Stimulated activated CD8-positive, alpha-beta memory T cell treated with anti-CD3 and anti-CD28 coated beads, Interleukin-12 subunit alpha, Interleukin-12 subunit beta, amount 100 ng/mL, for 1 hour (primary cell): ENCODE results near the gene CST7.
"Not testable (repeated sequence)": the region's sequence is repeated elsewhere in the genome, so short reads cannot be mapped to it uniquely, and the experiment has no call there.

ENCODE experiments used
- DNase-seq: peaks from one replicate; pipeline ENCODE4 v3.0.0-alpha.2; 2020; ENCODE audit warnings: low read depth

The CST7 gene

DNA sequence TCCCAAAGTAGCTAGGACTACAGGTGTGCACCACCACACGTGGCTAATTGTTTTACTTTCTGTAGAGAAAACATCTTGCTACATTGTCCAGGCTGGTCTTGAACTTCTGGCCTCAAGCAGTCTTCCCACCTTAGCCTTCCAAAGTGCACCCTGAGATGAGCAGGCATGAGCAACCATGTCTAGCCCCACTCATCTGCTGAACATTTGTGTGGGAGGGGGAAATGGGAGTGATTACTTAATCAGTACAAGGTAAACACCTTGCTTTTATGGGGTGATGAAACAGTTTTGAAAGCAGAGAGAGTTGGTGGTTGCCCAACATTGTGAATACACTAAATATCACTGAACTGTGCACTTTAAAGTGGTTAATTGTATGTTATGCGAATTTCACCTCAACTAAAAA is 38.2 kb downstream of the CST7 start:
- no peak for DNase-seq

DNA sequence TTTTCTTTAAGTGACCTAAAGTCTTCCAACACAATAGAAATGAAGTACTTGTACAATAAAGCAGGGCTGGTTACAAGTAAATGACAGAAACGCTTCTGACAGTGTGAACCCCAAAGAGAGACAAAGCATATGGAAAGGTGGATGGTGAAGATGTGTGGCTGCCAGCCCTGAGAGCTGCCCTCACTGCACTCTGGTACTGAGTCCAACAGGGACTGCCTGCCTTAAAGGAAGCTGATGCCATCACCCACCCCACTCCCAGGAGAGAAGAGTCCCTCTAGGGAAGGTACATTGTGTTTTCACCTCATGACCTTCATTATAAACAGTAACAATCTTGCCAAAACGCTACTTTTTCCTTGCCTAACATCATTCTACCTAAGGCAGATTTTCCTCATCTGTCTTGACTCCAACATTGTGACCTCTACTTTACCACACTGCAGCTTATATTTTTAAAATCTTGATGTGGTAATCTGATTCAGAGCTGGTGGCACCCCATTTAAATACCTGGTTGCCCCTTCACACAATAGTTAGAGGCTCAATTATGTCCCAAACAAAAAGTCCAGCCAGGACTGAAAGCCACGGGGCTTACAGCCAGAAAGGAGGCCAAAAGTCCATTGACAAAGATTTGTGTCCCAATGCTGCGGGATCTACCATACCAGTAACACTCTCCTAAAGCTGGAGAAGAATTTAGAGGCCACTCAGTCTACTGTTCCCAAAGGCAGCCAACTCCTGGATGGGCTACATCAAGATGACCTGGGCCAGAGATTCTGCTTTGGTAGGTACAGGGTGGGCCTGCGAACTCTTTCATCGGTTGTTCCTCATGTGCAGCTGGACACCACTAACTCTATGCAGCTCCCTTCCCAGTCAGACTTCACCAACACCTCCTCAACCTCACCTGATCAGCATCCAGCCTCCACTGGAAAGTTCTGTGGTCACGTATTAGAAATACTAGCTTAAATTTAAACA is 39.1 kb downstream of the CST7 start:
- DNase-seq, result no peak

DNA sequence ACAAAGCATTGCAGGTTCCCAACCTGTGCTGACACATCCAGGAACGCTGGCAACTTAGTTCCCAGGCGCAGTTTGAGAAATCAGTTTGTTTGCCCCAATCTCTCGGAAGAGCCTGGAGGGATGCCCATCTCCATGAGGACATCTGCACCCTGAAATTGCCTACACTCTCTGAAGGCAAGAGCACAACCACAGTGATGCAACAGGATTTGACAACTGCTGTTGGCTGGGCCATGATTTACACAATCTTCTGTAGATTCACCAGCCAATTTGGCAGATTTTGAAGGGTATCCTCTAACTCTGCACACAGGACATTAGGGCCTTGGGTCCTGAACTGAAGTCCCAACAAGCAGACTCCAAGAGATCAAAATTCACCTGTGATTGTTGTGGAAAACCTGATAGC is 40.1 kb downstream of the CST7 start:
- no peak for DNase-seq

DNA sequence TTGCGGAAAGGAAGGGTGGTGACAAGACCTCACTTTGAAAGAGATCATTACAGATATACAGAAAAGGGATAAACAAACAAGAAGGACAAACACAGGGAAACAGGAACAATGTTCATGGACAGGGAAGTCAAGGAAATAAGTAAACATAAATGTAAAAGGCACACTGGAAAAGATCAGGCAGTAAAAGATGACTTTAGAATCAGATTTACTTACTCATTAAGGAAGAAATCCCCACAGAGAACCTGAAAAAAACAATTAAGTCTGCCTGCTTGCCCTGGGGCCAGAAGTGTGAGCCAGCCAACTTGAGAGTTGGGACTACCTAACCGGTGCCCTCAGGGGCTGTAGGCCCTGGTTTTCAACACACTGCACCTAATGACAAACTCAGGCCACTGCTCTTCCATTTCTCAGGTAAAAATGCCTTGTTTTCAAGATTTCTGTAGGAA is 41.8 kb downstream of the CST7 start:
- DNase-seq, result no peak

DNA sequence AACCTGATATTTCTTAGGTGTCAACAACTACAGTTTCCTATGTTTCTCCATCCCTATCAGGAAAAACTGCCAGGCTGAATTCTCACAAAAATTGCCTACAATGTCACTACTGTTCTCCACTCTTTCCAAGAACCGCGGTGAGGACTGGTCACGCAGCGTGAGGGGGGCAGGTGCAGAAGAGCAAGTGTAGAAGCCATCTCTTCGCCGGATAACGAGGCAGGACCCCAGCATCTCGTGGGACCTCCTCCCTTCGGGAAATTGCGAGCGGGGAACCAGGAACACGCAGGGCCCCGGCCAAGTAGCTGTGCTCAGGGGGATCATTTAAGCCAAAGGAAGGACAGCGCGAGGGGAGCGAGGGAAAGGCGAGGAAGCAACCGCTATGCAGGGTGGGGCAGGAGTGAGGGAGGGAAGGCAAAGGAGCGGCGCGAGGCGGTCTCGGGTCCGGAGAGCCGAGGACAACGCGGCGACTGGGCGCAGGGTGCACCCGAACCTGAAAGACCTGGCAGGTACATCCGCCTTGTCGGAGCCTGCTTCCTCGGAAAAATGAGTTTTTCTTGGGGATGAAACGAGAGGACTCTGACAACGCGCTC is 42.9 kb downstream of the CST7 start:
- DNase-seq, result no peak

DNA sequence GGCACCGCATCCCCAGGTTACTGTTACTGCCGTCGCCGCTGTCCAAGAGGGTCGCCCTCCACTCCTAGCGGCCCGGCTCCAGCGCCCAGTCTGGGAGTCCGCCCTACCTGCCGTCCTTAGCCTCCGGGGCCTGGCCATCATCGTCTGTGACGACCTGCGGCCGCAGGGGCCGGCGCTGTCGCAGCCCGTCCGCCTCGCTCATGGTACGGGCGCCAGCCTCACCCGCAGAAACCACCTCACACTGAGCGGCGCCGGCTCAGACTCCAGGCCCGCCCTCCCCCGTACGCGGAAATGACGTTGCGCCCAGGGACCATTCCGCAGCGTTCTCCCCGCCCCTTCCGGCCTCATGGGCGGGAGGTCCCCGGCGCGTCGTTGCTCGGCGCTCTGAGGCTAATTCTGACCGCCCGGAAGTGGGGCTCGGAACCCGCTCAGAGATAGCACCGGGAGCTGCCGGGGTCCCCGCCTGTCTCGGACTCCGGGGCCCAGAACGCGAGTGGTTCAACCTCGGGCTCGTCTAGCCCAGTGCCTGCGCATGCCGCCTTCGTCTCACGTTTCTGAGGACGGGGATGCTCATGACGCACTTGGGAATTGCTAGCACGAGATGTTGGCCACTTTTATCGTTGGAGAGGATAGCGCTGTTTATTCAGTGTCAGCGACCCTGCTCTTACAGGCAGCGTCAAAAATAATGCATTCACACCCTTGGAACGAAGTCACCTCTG is 43.6 kb downstream of the CST7 start, which contains the start of gene APMAP:
TSS of gene APMAP (minus strand) at position 265 of the 719 bp plus-strand sequence. CDS start at position 202, 63 bp downstream.
- DNase-seq, result peak; percentile 96

DNA sequence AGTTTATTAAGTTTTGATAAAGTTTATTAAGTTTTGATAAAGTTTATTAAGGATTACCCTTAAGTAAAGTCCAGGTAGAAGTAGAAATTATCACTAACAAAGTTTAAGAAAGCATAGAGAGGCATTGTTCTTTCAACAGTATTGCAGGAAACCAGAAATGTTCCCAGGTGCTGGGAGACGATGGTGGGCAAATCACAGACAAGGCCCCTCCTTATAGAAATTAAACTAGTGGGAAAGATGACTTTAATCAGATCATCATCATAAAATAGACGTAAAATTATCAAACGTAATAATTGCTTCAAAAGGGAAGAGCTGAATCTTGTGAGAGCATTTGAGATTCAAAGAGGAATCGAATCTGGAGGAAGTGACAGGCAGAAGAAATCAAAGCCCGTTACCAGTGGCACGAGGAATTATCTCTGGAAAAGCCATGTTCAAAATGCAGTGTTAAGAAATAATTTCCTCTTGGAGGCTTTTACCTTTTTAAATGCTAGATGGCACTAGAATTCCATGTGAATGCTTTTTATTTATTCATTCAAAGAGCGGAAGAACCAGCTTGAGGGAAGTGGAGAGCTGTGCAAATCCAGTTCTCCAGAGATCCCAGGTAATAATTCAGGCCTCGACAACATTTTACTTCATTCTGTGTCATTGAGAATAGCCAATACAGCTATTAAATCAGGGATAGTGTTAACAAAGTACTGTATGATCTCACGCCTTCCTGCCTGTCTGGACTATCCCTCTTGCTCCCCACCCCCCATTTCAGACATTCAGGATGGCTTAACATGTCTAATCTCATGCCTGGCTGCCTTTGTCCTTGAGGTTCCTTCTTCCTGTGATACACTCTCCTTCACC is 44.5 kb downstream of the CST7 start:
- no peak for DNase-seq

DNA sequence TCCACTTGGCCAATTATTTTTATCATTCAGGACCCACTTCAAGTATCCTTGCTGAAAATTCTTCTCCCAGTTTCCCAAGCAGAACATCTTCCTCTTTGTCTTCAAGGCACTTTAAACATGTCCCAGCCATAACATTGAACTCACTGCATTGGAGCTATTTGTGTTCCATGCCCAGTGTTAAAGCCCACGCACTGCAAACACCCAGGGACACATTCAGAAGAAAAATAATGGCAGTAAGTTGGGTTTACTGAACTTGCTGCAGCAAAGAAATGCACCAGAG is 45.1 kb downstream of the CST7 start:
- no peak for DNase-seq

DNA sequence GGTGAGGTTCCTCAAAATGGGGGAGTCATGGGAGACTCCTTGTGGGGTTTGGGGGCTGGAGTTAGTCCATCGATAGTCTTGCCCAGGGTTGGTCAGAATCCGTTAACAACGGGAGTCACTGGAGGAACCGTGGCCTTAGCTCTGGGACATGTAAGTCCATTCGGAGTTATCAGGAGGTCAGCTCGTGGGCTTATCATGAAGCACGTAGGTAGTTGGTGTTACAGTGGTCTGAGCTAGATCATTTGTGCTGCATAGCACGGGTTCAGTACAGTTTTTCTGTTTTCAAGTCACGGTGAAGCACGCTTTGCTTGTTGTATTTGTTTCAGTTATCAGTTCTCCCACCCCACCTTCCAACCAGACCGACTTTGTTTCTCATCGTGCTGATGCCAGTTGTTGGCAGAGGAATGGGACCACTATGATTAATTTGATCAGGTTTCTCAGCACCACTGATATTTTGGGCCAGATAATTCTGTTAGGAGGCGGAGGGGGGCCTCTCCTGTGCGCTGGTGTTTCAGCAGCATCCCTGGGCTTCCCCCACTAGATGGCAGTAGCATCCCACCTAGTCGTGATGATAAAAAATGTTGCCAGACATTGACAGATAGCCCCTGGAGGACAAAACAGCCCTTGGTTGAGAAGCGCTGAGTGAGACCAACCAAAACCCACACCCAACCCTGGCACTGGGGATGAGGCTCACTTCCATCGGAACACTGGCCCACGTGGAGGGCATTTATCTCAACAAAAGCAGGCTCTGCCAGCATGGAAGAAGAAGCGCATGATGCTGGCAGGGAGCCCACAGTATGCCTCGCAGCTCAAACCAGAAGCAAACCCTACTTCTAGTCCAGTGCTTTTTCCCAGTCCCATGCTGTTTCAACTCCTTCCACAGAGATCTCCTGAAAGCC is 45.6 kb downstream of the CST7 start:
- DNase-seq, result peak; percentile 75

DNA sequence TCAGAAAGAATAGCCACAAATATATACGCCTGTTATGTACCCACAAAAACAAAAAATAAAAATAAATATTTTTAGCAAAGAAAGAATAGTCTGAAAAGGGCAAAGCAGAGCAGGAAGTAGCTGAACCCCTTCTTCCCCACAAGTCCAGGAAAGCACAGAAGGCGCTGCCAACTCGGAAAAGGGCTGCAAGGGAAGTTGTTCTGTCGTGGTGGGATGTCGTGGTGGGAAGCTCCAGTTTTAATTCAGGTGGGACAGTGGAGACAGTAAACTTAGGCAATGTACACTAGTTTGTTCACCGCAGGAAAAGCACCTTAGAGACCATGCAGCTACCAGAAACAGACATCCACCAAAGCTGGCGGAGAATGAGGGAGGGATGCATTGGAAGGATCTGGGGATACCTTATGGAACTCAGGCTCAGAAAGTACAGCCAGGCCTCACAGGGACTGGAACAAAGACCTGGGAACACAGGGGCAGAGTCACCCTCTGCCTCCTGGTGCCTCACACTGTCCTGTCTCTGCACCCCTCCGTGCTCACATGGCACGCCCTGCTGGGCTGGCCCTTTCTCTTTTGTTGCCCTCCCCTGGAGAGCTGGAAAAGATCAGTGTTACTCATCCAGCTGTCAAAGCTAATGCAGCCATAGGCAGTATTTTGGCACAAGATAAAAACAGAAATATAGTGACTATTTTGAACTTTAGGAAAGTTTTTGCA is 46.8 kb downstream of the CST7 start:
- DNase-seq, result no peak

DNA sequence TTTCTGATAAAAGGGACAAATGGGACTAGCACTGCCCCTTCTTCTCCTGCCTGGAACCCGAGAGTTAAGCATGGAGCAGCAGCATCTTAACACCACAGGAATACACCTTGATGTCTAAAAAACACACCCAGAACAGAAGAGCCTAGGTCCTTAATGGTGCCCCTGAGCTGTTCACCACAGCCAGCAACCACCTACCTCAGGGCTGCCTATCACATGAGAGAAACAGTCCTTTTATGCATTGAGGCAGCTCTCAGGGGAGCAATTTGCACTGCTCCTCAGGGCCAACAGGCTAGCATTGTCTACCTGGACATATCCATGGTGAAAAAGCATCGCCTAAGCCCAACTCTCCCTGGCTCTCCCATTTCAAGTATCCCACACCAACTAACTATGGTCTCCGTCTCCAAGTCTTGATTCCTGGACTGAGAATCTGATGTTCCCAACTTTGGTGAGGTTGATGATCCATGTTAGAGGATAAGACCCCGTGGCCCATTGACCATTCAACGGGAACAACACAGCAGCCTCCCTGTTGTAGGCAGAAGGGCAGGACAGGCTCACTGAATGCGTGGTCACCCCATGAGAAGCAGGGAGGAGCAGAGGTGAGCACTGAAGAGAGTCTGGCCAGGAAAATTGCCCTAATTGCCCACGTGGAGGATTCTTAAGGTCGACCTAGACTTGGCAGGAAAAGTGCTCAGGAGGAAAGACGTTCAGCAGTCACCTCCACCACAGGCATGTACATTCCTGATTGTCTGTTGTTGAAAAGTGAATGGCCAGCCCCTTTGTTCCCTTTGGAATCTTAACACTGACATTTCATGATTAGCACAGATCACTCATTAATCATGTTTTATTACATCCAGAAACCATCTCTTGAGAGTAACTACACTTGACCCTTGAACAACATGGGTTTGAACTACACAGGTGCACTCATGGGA is 47.6 kb downstream of the CST7 start:
- no peak for DNase-seq

DNA sequence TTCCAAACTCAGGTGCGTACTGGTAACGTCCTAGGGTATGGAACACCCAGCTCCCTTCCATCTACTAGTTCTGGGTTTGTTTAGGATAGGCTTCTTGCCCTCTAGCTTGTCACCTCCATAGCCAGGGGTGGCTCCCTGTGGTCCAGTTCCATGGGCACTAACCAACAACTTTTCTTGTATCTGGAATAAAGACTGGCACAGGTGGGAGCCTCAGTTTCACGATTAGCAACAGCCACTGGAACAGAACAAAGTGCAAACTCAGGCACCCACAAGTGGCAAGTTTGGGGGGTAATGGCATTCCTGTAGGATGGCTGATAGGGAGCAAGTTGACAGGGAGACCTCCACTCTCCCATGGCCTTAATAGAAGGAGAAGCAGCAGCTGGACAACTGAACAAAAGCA is 49.1 kb downstream of the CST7 start:
- DNase-seq, result no peak

DNA sequence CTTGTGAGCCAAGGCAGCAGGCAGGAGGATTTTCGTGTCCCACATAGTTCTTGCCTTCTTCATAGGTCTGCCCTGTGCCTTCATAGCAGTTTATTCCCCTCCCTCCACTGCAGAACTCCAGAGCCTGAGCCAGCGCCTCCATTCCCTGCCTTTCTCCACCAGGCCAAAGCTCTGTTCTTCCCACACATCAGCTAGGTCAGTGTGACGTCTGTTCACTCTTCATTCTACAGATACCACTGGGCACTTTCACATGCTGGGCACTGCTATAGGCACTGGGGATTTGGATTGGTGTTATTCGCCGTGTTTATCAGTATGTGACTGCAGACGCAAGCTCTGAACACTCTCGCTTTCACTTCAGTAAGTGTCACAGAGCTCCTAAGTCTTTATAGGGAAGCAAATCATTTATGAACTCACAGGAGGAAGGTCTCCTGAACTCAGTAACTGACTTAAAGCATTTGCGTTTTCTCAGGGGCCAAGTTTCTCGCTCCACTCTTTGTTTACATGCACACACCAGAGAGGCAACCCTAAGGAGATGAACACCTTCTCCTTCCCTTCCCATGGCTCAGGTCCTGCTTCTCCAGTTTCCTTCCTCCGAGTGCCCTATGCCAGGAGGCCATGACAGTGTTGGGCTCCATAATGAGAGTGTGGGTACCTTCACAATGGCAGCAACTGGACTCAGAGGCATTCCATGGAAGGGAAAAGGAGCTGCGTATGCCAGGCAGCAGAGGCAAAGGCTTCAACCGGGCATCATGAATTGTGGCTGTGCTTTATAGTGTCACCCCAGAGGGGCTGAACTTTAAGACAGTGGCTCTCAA is 49.8 kb downstream of the CST7 start:
- no peak for DNase-seq

DNA sequence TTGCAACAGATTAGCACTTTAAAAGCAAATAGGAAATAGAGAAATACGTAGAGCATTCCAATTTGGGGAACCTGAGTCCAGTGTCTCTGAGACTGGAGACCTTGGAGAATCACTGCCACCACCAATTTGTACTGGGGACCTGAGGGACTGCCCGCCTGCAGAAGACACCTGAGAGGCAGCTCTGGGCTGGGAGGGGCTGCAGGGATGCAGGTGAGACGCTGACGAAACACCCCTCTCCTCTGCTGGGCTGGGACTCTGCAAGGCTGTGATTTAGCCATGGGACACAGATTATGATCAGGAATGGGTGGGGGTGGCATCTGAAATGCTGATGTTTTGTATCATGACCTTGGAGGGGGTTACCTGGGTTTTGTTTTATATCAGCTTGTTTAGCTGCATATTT is 50.5 kb downstream of the CST7 start:
- no peak for DNase-seq

DNA sequence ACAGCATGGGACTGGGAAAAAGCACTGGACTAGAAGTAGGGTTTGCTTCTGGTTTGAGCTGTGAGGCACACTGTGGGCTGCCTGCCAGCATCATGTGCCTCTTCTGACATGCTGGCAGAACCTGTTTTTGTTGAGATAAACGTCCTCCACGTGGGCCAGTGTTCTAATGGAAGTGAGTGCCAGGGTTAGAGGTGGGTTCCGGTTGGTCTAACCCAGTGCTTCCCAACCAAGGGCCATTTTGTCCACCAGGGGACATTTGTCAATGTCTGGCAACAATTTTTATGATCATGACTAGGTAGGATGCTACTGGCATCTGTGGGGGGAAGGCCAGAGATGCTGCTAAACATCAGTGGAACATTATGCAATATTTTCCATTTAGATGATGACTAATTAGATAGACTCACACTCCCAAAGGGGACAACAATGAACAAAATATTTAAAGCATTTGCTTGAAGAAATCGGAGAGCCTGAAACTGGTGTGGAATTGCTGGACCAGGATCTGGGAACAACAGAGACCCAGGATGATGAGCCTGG is 51.3 kb downstream of the CST7 start:
- no peak for DNase-seq

DNA sequence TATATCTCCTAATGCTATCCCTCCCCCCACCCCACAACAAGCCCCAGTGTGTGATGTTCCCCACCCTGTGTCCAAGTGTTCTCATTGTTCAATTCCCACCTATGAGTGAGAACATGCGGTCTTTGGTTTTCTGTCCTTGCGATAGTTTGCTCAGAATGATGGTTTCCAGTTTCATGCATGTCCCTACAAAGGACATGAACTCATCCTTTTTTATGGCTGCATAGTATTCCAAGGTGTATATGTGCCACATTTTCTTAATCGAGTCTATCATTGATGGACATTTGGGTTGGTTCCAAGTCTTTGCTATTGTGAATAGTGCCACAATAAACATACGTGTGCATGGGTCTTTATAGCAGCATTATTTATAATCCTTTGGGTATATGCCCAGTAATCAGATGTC is 52.3 kb downstream of the CST7 start:
- DNase-seq, result not testable (repeated sequence)

DNA sequence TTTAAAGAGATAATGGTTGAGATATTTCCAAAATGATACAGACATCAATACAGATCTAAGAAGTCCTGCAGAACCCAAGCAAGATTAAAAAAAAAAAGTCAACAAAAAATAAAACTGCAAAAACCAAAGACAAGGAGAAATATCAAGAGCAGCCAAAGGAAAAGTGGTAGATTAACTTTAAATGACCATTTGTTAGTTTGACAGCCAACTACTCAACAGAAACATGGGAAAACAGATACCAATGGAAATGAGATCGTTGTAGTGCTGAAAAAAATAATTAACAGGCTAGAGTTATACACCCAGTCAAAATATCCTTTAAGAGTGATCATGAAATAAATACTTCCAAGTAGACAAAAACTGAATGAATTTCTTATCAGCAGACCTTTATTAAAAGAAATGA is 53.9 kb downstream of the CST7 start:
- no peak for DNase-seq

DNA sequence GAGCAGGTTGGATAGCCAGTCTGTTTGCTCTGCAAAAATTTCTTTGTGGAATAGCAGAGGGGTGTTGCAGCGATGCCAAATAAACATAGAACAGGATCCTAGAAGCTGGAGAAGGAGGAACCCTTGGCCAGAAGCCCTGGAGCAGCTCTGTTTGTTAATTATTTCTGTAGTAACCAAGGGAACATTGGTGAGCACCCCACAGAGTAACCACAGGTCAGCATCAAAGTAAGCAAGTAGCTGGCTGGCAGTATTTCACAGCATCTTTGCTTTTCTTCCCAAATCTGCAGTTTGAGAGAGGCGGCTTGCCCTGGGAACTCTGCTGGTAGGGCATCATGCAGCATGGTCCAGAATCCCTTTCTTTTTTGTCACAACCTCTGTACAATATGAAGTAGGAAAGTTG is 56.2 kb downstream of the CST7 start:
- no peak for DNase-seq
